ENCODE measurements around the gene OR8B4. TPM values are rescaled to one million over a fixed set of nuclear protein-coding genes. Genes with fewer than 3 reads are reported as not detected.
"Not testable (repeated sequence)": the region's sequence is repeated elsewhere in the genome, so short reads cannot be mapped to it uniquely, and the experiment has no call there.

OR8B4 gene
- total and polyA plus RNA-seq, 4 donors, result not detected

DNA sequence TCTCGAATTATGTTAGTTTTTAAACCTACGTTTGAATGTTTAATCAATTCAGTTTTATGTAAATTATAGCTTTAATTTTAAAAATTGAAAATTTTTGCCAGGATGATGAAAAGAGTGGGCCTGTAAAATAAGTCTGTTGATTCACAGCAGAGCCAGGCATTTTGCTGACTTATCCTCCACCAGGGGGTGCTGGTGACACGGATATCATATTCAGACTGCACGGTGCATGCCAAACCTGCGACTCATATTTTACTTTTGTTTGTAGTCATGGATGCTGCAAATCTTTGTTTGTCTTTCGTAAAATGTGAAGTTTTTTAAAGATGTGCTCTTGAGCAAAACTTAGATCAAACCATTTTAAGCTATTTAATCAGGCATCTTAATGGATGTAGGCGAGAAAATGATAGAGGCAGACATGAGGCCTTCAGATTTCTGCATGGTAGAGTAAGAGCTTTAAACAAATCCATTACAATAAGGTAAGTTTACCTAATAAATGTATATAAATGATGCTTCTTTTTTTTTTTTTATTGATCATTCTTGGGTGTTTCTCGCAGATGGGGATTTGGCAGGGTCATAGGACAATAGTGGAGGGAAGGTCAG is 22.2 kb downstream of the OR8B4 start:
- H3K27me3 ChIP-seq (ENCODE audit: control insufficient read depth in 3 of 3, insufficient read depth in 3 of 3, low read length in 2 of 3), result peaks cover 0 to 2% (median 0%) of the 10 kb centered on the region in 3 donors
- no peaks in the 10 kb centered on the region for H3K9me3 ChIP-seq (ENCODE audit: control insufficient read depth in 4 of 4, insufficient read depth in 3 of 4, low read length in 3 of 4)
- H3K9ac ChIP-seq (ENCODE audit: insufficient read depth in 1 of 2, low read length in 2 of 2), result no peak overlapping the region
- no peaks in the 10 kb centered on the region for H3K36me3 ChIP-seq (ENCODE audit: control insufficient read depth in 4 of 4, insufficient read depth in 4 of 4, low read length in 4 of 4)
- peak; percentile 6 for TF ChIP-seq CTCF (IDR thresholded peaks at IDR 0.05; ENCODE audit: control extremely low read depth, extremely low read depth)
- H3K4me3 ChIP-seq, result no peak overlapping the region
- 43 to 47% methylated on average over 8 of the region's 8 CpGs for WGBS, 2 donors
- no peak overlapping the region for H3K27ac ChIP-seq (ENCODE audit: low read depth in 1 of 2, low read length in 1 of 2)
- DNase-seq, result peak; percentile 53 to 73 (median 65)
- no peak for ATAC-seq (ENCODE audit: insufficient read depth, low FRiP score)
- no peaks in the 10 kb centered on the region for H3K4me1 ChIP-seq (ENCODE audit: control insufficient read depth in 5 of 5, insufficient read depth in 5 of 5, low read length in 5 of 5)

- H3K9me3 ChIP-seq (ENCODE audit: control insufficient read depth in 4 of 4, insufficient read depth in 3 of 4, low read length in 3 of 4), result no peaks in the 10 kb centered on the region
- no peaks in the 10 kb centered on the region for H3K36me3 ChIP-seq (ENCODE audit: control insufficient read depth in 4 of 4, insufficient read depth in 4 of 4, low read length in 4 of 4)
- H3K4me3 ChIP-seq, result no peak within 1 kb of the TSS
- H3K9ac ChIP-seq (ENCODE audit: insufficient read depth in 1 of 2, low read length in 2 of 2), result no peak within 1 kb of the TSS
- no peak within 1 kb of the TSS for H3K27ac ChIP-seq (ENCODE audit: low read depth in 1 of 2, low read length in 1 of 2)
- no peaks in the 10 kb centered on the region for H3K27me3 ChIP-seq (ENCODE audit: control insufficient read depth in 3 of 3, insufficient read depth in 3 of 3, low read length in 2 of 3)
- no peak for ATAC-seq (ENCODE audit: insufficient read depth, low FRiP score)
- no peaks in the 10 kb centered on the region for H3K4me1 ChIP-seq (ENCODE audit: control insufficient read depth in 5 of 5, insufficient read depth in 5 of 5, low read length in 5 of 5)
- no peak for TF ChIP-seq CTCF (IDR thresholded peaks at IDR 0.05; ENCODE audit: control extremely low read depth, extremely low read depth)
- DNase-seq, result no peak
Observed at GRCh38 chr11:124398924-124399323, 25.7 kb downstream of the OR8B4 start, which contains the start of gene OR8B3. TSS of gene OR8B3 (minus strand) at chr11:124399024. CDS start at chr11:124397351, 1,673 bp downstream.

- not testable (repeated sequence) for H3K27ac ChIP-seq (ENCODE audit: low read depth in 1 of 2, low read length in 1 of 2)
- 89 to 93% methylated on average over 2 of the region's 4 CpGs for WGBS, 2 donors
Observed at GRCh38 chr11:124396847-124397246, 27.8 kb downstream of the OR8B4 start.

GRCh38 chr11:124394408-124394807 is 30.3 kb downstream of the OR8B4 start:
- H3K27ac ChIP-seq (ENCODE audit: low read depth in 1 of 2, low read length in 1 of 2), result no peak overlapping the region
- no peak for ATAC-seq (ENCODE audit: insufficient read depth, low FRiP score)
- H3K9ac ChIP-seq (ENCODE audit: insufficient read depth in 1 of 2, low read length in 2 of 2), result no peak overlapping the region
- no peaks in the 10 kb centered on the region for H3K4me1 ChIP-seq (ENCODE audit: control insufficient read depth in 5 of 5, insufficient read depth in 5 of 5, low read length in 5 of 5)
- 60 to 84% methylated on average over 3 of the region's 3 CpGs for WGBS, 2 donors
- no peaks in the 10 kb centered on the region for H3K9me3 ChIP-seq (ENCODE audit: control insufficient read depth in 4 of 4, insufficient read depth in 3 of 4, low read length in 3 of 4)
- DNase-seq, result no peak
- H3K4me3 ChIP-seq, result no peak overlapping the region
- H3K36me3 ChIP-seq (ENCODE audit: control insufficient read depth in 4 of 4, insufficient read depth in 4 of 4, low read length in 4 of 4), result no peaks in the 10 kb centered on the region
- H3K27me3 ChIP-seq (ENCODE audit: control insufficient read depth in 3 of 3, insufficient read depth in 3 of 3, low read length in 2 of 3), result no peaks in the 10 kb centered on the region
- no peak for TF ChIP-seq CTCF (IDR thresholded peaks at IDR 0.05; ENCODE audit: control extremely low read depth, extremely low read depth)

More at GRCh38 chr11:124396847-124397246, 27.8 kb downstream of the OR8B4 start:
- H3K36me3 ChIP-seq (ENCODE audit: control insufficient read depth in 4 of 4, insufficient read depth in 4 of 4, low read length in 4 of 4); ATAC-seq (ENCODE audit: insufficient read depth, low FRiP score); H3K27me3 ChIP-seq (ENCODE audit: control insufficient read depth in 3 of 3, insufficient read depth in 3 of 3, low read length in 2 of 3); H3K9me3 ChIP-seq (ENCODE audit: control insufficient read depth in 4 of 4, insufficient read depth in 3 of 4, low read length in 3 of 4); H3K4me1 ChIP-seq (ENCODE audit: control insufficient read depth in 5 of 5, insufficient read depth in 5 of 5, low read length in 5 of 5); H3K9ac ChIP-seq (ENCODE audit: insufficient read depth in 1 of 2, low read length in 2 of 2); H3K4me3 ChIP-seq; DNase-seq: not testable (repeated sequence)
